ENCODE results near the gene ANKRD36C.
"Not testable (repeated sequence)": the region's sequence is repeated elsewhere in the genome, so short reads cannot be mapped to it uniquely, and the experiment has no call there.

The ANKRD36C gene

GRCh38 chr2:96006248-96006647 lies 14.6 kb upstream of the ANKRD36C start:
- DNase-seq (ENCODE audit: low read depth), result not testable (repeated sequence)

GRCh38 chr2:95992520-95993272 lies 1.1 kb upstream of the ANKRD36C start:
- DNase-seq (ENCODE audit: low read depth), result peak; percentile 14

GRCh38 chr2:95992102-95992501 lies 478 bp upstream of the ANKRD36C start:
- peak; percentile 20 for DNase-seq (ENCODE audit: low read depth)

GRCh38 chr2:95990884-95991283 lies 740 bp downstream of the ANKRD36C start:
- not testable (repeated sequence) for DNase-seq (ENCODE audit: low read depth)

- DNase-seq (ENCODE audit: low read depth), result not testable (repeated sequence)
Measured at GRCh38 chr2:95951662-95952061, 40.0 kb downstream of the ANKRD36C start.

GRCh38 chr2:95948039-95948438 lies 43.6 kb downstream of the ANKRD36C start:
- DNase-seq (ENCODE audit: low read depth), result not testable (repeated sequence)

- not testable (repeated sequence) for DNase-seq (ENCODE audit: low read depth)
Measured at GRCh38 chr2:95939947-95940346, 51.7 kb downstream of the ANKRD36C start.

- not testable (repeated sequence) for DNase-seq (ENCODE audit: low read depth)
Measured at GRCh38 chr2:95930740-95931139, 60.9 kb downstream of the ANKRD36C start.

GRCh38 chr2:95917007-95917406 lies 74.6 kb downstream of the ANKRD36C start:
- not testable (repeated sequence) for DNase-seq (ENCODE audit: low read depth)

- DNase-seq (ENCODE audit: low read depth), result not testable (repeated sequence)
Measured at GRCh38 chr2:95915131-95915530, 76.5 kb downstream of the ANKRD36C start.

- DNase-seq (ENCODE audit: low read depth), result not testable (repeated sequence)
Measured at GRCh38 chr2:95911431-95911830, 80.2 kb downstream of the ANKRD36C start.

- DNase-seq (ENCODE audit: low read depth), result not testable (repeated sequence)
Measured at GRCh38 chr2:95894443-95894842, 97.2 kb downstream of the ANKRD36C start.

GRCh38 chr2:95867929-95868328 lies 123.7 kb downstream of the ANKRD36C start:
- DNase-seq (ENCODE audit: low read depth), result not testable (repeated sequence)

GRCh38 chr2:95867047-95867677 lies 124.5 kb downstream of the ANKRD36C start:
- DNase-seq (ENCODE audit: low read depth), result not testable (repeated sequence)

- DNase-seq (ENCODE audit: low read depth), result not testable (repeated sequence)
Measured at GRCh38 chr2:95862121-95862520, 129.5 kb downstream of the ANKRD36C start.

- no peak for DNase-seq (ENCODE audit: low read depth)
Measured at GRCh38 chr2:95836151-95836550, 155.5 kb downstream of the ANKRD36C start.

- DNase-seq (ENCODE audit: low read depth), result not testable (repeated sequence)
Measured at GRCh38 chr2:95834077-95835013, 157.3 kb downstream of the ANKRD36C start.

- DNase-seq (ENCODE audit: low read depth), result not testable (repeated sequence)
Measured at GRCh38 chr2:95824218-95824617, 167.4 kb downstream of the ANKRD36C start.

GRCh38 chr2:95817521-95817920 lies 174.1 kb downstream of the ANKRD36C start:
- DNase-seq (ENCODE audit: low read depth), result not testable (repeated sequence)

- not testable (repeated sequence) for DNase-seq (ENCODE audit: low read depth)
Measured at GRCh38 chr2:95813311-95813710, 178.3 kb downstream of the ANKRD36C start.

- no peak for DNase-seq (ENCODE audit: low read depth)
Measured at GRCh38 chr2:95799892-95800291, 191.7 kb downstream of the ANKRD36C start.

Measured in stimulated activated CD8-positive, alpha-beta memory T cell treated with anti-CD3 and anti-CD28 coated beads, Interleukin-12 subunit alpha, Interleukin-12 subunit beta, amount 100 ng/mL, for 4 hours (primary cell).